Stomach (tissue), 4 donors: Measurements from ENCODE around the gene ORC3.

Experiments used
- POLR2A ChIP-seq, 4 donors: fragments of 450-650 bp; IDR thresholded peaks; one replicate each; pipeline ENCODE4 v1.6.1; 2016; ENCODE audit warnings: antibody characterized with exemption in 4 of 4, control low read depth in 2 of 4, mild to moderate bottlenecking in 1 of 4, moderate library complexity in 1 of 4
- TF ChIP-seq, protein P1 (sequence below), 7 experiments: fragments of 450-650 bp in 4 of 7; fragments of 200-600 bp in 3 of 7; sonication (generic) in 3 of 7; IDR thresholded peaks; one replicate each; pipeline ENCODE4 v1.5.1; 2016 to 2019; ENCODE audit warnings: antibody characterized with exemption in 7 of 7, control low read depth in 2 of 7, mild to moderate bottlenecking in 1 of 7

DNA sequence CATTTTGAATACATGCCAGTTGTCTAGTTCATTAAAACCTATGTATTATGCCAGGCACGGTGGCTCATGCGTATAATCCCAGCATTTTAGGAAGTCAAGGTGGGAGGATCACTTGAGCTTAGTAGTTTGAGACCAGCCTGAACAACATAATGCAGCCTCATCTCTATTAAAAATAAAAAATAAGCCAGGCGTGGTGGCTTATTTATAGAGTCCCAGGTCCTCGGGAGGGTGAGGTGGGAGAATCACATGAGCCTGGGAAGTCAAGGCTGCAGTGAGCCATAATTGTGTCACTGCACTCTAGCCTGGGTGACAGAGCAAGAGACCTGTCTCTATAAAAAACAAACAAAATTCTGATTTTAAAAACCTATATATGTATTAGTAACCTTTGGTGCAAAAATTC, 27.5 kb downstream of the ORC3 start:
- TF ChIP-seq, protein P1, sequence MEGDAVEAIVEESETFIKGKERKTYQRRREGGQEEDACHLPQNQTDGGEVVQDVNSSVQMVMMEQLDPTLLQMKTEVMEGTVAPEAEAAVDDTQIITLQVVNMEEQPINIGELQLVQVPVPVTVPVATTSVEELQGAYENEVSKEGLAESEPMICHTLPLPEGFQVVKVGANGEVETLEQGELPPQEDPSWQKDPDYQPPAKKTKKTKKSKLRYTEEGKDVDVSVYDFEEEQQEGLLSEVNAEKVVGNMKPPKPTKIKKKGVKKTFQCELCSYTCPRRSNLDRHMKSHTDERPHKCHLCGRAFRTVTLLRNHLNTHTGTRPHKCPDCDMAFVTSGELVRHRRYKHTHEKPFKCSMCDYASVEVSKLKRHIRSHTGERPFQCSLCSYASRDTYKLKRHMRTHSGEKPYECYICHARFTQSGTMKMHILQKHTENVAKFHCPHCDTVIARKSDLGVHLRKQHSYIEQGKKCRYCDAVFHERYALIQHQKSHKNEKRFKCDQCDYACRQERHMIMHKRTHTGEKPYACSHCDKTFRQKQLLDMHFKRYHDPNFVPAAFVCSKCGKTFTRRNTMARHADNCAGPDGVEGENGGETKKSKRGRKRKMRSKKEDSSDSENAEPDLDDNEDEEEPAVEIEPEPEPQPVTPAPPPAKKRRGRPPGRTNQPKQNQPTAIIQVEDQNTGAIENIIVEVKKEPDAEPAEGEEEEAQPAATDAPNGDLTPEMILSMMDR (IDR thresholded peaks at IDR 0.05): no peak
- no peak for TF ChIP-seq POLR2A (IDR thresholded peaks at IDR 0.05)
